H1 (cell line): ENCODE results near the gene PANX2. TPM values are rescaled to one million over a fixed set of nuclear protein-coding genes. Genes with fewer than 3 reads are reported as not detected.
A peak's percentile ranks its signal among the peaks of the same experiment; 100 is the strongest.

Experiments
- CTCF ChIA-PET: fragments of 300-600 bp; sonication (Branson Sonifier 250); formaldehyde crosslinking; loops from one replicate; lab custom pipeline; 2021; ENCODE audit not compliant: partially characterized antibody; lab: Charles Lee
- POLR2A ChIA-PET: fragments of 300-600 bp; sonication (Branson Sonifier 250); formaldehyde crosslinking; loops from one replicate; lab custom pipeline; 2021; ENCODE audit warnings: inconsistent platforms; ENCODE audit not compliant: partially characterized antibody; lab: Charles Lee
- DNase-seq, 2 experiments: peaks; one replicate each; pipeline versions ENCODE4 v3.0.0 to v3.0.0-alpha.2; 2010 to 2022; ENCODE audit warnings: low spot score in 2 of 2, low read depth in 1 of 2, mixed read lengths in 1 of 2
- FAIRE-seq: peaks from 2 replicates; lab custom pipeline; 2011; peaks lifted over from hg19 to GRCh38; lab: Jason Lieb, UNC
- H2AFZ ChIP-seq: 2 replicates; pipeline ENCODE4 v1.8.1; 2012; ENCODE audit warnings: low read length, inconsistent platforms
- H2AK5ac ChIP-seq: 2 replicates; pipeline ENCODE4 v1.6.1; 2013; ENCODE audit warnings: low read depth, low read length
- H2BK120ac ChIP-seq: replicated peaks from 2 replicates; pipeline ENCODE3; 2013; ENCODE audit warnings: low read depth, low read length, inconsistent platforms
- H2BK12ac ChIP-seq: 2 replicates; pipeline ENCODE4 v1.6.1; 2013; ENCODE audit warnings: low read depth, low read length
- H2BK15ac ChIP-seq: 2 replicates; pipeline ENCODE4 v1.6.1; 2013; ENCODE audit warnings: low read length
- H2BK20ac ChIP-seq: 2 replicates; pipeline ENCODE4 v1.6.1; 2013; ENCODE audit warnings: low read length
- H2BK5ac ChIP-seq: 2 replicates; pipeline ENCODE4 v1.6.1; 2013; ENCODE audit warnings: low read depth, low read length
- H3K14ac ChIP-seq: 2 replicates; pipeline ENCODE4 v1.6.1; 2013; ENCODE audit warnings: inconsistent platforms; ENCODE audit not compliant: insufficient read length
- H3K18ac ChIP-seq: 2 replicates; pipeline ENCODE4 v1.6.1; 2013; ENCODE audit warnings: low read length; ENCODE audit errors: extremely low read depth
- H3K23ac ChIP-seq: 2 replicates; pipeline ENCODE4 v1.6.1; 2013; ENCODE audit warnings: inconsistent platforms; ENCODE audit not compliant: insufficient read length
- H3K23me2 ChIP-seq: 2 replicates; pipeline ENCODE4 v1.6.1; 2013; ENCODE audit warnings: low read depth, low read length
- H3K27ac ChIP-seq: 2 replicates; pipeline ENCODE4 v1.6.1; 2011; ENCODE audit warnings: low read depth, low read length, inconsistent platforms
- H3K27me3 ChIP-seq, 4 experiments: replicated peaks in 1 of 4; 1 replicate in 1 of 4; 2 replicates in 3 of 4; pipeline versions ENCODE4 v1.6.1 to v1.8.1; 2011 to 2013; ENCODE audit warnings: low read length in 3 of 4, mild to moderate bottlenecking in 3 of 4, inconsistent platforms in 2 of 4, mixed read lengths in 2 of 4, moderate library complexity in 1 of 4; ENCODE audit not compliant: control insufficient read depth in 3 of 4, insufficient read depth in 3 of 4; ENCODE audit errors: extremely low read depth in 1 of 4
- H3K36me3 ChIP-seq, 4 experiments: 2 replicates each; pipeline versions ENCODE4 v1.6.1 to v1.8.1; 2011 to 2013; ENCODE audit warnings: mild to moderate bottlenecking in 4 of 4, low read length in 3 of 4, moderate library complexity in 2 of 4, control low read depth in 1 of 4, inconsistent platforms in 1 of 4; ENCODE audit not compliant: insufficient read depth in 4 of 4, control insufficient read depth in 2 of 4
- H3K4ac ChIP-seq: replicated peaks from 2 replicates; pipeline ENCODE3; 2013; ENCODE audit warnings: low read length, low read depth, mixed read lengths, inconsistent platforms; ENCODE audit not compliant: insufficient read length
- H3K4me1 ChIP-seq, 4 experiments: replicated peaks in 1 of 4; 1 replicate in 1 of 4; 2 replicates in 3 of 4; pipeline versions ENCODE4 v1.6.1 to v1.8.1; 2011 to 2013; ENCODE audit warnings: low read length in 3 of 4, inconsistent platforms in 2 of 4, mixed read lengths in 1 of 4; ENCODE audit not compliant: insufficient read depth in 4 of 4, control insufficient read depth in 3 of 4
- H3K4me2 ChIP-seq, 2 experiments: 2 replicates each; pipeline versions ENCODE4 v1.6.1 to v1.8.1; 2011 to 2013; ENCODE audit warnings: low read depth in 2 of 2, low read length in 2 of 2, control low read depth in 1 of 2, inconsistent platforms in 1 of 2, mild to moderate bottlenecking in 1 of 2; ENCODE audit not compliant: insufficient read depth in 1 of 2
- H3K4me3 ChIP-seq, 4 experiments: fragments of 200-600, 300-600 bp in 1 of 4; sonication (generic), shearing (Covaris generic), sonication (Bioruptor Twin) in 1 of 4; 2 replicates each; pipeline versions ENCODE4 v1.5.1 to v1.8.1; 2011 to 2016; ENCODE audit warnings: low read length in 4 of 4, low read depth in 3 of 4, control low read depth in 2 of 4, inconsistent platforms in 2 of 4, mild to moderate bottlenecking in 2 of 4, mixed read lengths in 1 of 4, moderate library complexity in 1 of 4; ENCODE audit not compliant: insufficient read depth in 2 of 4; ENCODE audit errors: extremely low read depth in 1 of 4
- H3K56ac ChIP-seq: replicated peaks from 2 replicates; pipeline ENCODE3; 2013; ENCODE audit warnings: low read depth, mild to moderate bottlenecking, mixed read lengths, low read length, inconsistent platforms; ENCODE audit not compliant: insufficient read length
- H3K79me1 ChIP-seq: 2 replicates; pipeline ENCODE4 v1.6.1; 2013; ENCODE audit warnings: low read depth, low read length, control low read depth
- H3K79me2 ChIP-seq, 2 experiments: 2 replicates each; pipeline versions ENCODE4 v1.6.1 to v1.8.1; 2012 to 2013; ENCODE audit warnings: low read length in 2 of 2, mild to moderate bottlenecking in 2 of 2, inconsistent platforms in 1 of 2; ENCODE audit not compliant: insufficient read depth in 2 of 2, control insufficient read depth in 1 of 2
- H3K9ac ChIP-seq, 4 experiments: replicated peaks in 1 of 4; 1 replicate in 1 of 4; 2 replicates in 3 of 4; pipeline versions ENCODE4 v1.6.1 to v1.8.1; 2011 to 2013; ENCODE audit warnings: low read depth in 3 of 4, low read length in 3 of 4, control low read depth in 2 of 4, mild to moderate bottlenecking in 2 of 4, moderate library complexity in 2 of 4, inconsistent platforms in 1 of 4; ENCODE audit errors: extremely low read depth in 1 of 4
- H3K9me3 ChIP-seq, 2 experiments: 2 replicates each; pipeline versions ENCODE4 v1.6.1 to v1.8.1; 2012 to 2013; ENCODE audit warnings: mild to moderate bottlenecking in 2 of 2, moderate library complexity in 2 of 2, control low read depth in 1 of 2, inconsistent platforms in 1 of 2, low read depth in 1 of 2, low read length in 1 of 2, mixed read lengths in 1 of 2; ENCODE audit not compliant: insufficient read depth in 2 of 2
- H4K20me1 ChIP-seq, 2 experiments: replicated peaks in 1 of 2; 2 replicates each; pipeline versions ENCODE3 to v1.8.1; 2011 to 2013; ENCODE audit warnings: inconsistent platforms in 2 of 2, low read length in 2 of 2, mild to moderate bottlenecking in 1 of 2; ENCODE audit not compliant: insufficient read depth in 2 of 2, control insufficient read depth in 1 of 2
- H4K5ac ChIP-seq: 2 replicates; pipeline ENCODE4 v1.6.1; 2013; ENCODE audit warnings: low read length, low read depth, mixed read lengths, inconsistent platforms; ENCODE audit not compliant: insufficient read length
- H4K8ac ChIP-seq: 2 replicates; pipeline ENCODE4 v1.8.0; 2013; ENCODE audit warnings: mild to moderate bottlenecking, moderate library complexity, low read length, inconsistent platforms; ENCODE audit not compliant: insufficient read depth; ENCODE audit errors: extremely low read depth
- H4K91ac ChIP-seq: replicated peaks from 2 replicates; pipeline ENCODE3; 2013; ENCODE audit warnings: low read length, mixed read lengths, inconsistent platforms; ENCODE audit not compliant: insufficient read length
- HDAC6 ChIP-seq: IDR thresholded peaks from one replicate; pipeline ENCODE4 v1.7.1; 2012; ENCODE audit warnings: low read depth, mild to moderate bottlenecking, inconsistent platforms, low read length, moderate library complexity
- RAD21 ChIP-seq, 2 experiments: IDR thresholded peaks in 1 of 2; conservative IDR thresholded peaks in 1 of 2; 2 replicates each; pipeline ENCODE4 v1.6.1; 2011; ENCODE audit warnings: low read depth in 2 of 2, low read length in 2 of 2, improper control_type of control experiment in 1 of 2, inconsistent platforms in 1 of 2, mild to moderate bottlenecking in 1 of 2, moderate library complexity in 1 of 2
- RNF2 ChIP-seq: fragments of 200-900, 300-1000 bp; sonication (generic); IDR thresholded peaks from 2 replicates; pipeline ENCODE4 v1.7.1; 2016; ENCODE audit warnings: borderline replicate concordance, low read depth, mild to moderate bottlenecking, antibody characterized with exemption, low read length; ENCODE audit not compliant: poor library complexity, severe bottlenecking; ENCODE audit errors: missing control alignments
- TEAD4 ChIP-seq: IDR thresholded peaks from 2 replicates; pipeline ENCODE4 v1.6.1; 2012; ENCODE audit warnings: low read depth, low read length, inconsistent platforms, mixed read lengths
- WGBS, 2 experiments: shearing (Covaris generic) in 1 of 2; methylation state at CpG; one replicate each; pipeline versions ENCODE4 v1.1.6 to v1.1.7; 2013 to 2015; ENCODE audit warnings: low lambda C conversion rate in 2 of 2, mixed read lengths in 2 of 2, inconsistent platforms in 1 of 2, low coverage in 1 of 2, missing lambda C conversion rate in 1 of 2; ENCODE audit not compliant: insufficient replicate concordance in 2 of 2, insufficient coverage in 1 of 2, insufficient read length in 1 of 2; ENCODE audit errors: extremely low coverage in 1 of 2, missing lambda C conversion rate in 1 of 2; 5-methylcytosine and 5-hydroxymethylcytosine counted together
- polyA plus RNA-seq, 7 experiments: library from polyadenylated mRNA; depleted of rRNA in 3 of 7; stranded (reverse) in 5 of 7; unstranded in 2 of 7; fragments of >200 nt in 5 of 7; fragments of 200-250 nt in 2 of 7; gene quantifications; 1 replicate in 5 of 7; 2 replicates in 1 of 7; 4 replicates in 1 of 7; pipeline versions ENCODE4 v1.2.1 to v1.2.3, GENCODE V29; 2011 to 2013; ENCODE audit warnings: missing spikeins in 2 of 7, mixed read lengths in 2 of 7
- total RNA-seq: library from RNA; stranded (reverse); fragmentation: NEBNext Ultra II Directional; extraction: Animal tissue kit (Norgen Biotek cat#: 25700); gene quantifications from 2 replicates; pipeline ENCODE4 v1.2.1, GENCODE V29; 2021

PANX2 gene
- total and polyA plus RNA-seq, 2 of the 8 experiments (the other 6 are each of a cell fraction or from before 2014, with no cell fraction given): 3.5 to 5.0 TPM

DNA sequence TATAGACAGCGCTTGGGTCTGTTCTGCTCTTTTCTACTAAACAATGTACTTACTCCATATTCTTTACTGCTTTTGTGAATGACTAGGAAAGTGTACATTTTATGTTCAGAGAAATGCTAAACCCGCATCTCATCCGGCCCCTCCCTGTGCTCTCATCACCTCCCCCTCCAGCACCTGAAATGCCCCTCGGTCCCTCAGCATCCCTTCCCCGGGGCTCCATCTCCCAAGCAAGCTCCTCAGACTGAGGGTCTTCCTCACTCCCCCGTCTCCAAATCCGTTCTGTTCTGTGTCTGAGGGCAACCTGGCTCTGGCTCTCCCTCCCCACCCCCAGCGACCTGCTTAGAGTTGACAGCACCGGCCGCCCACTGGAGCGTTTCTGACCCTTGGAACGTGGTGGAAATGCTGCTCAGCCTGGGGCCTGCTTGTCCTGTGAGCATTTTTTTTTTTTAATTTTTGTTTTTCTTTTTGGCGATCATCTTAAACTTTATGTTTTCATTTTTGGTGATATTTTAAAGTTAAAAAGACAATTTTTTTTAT, 31.7 kb downstream of the PANX2 start:
- no peak for DNase-seq
- no peak overlapping the region for H2BK120ac ChIP-seq
- peaks cover 13% of the 10 kb centered on the region; the same call in 1 of the 2 replicates for H3K23me2 ChIP-seq
- H4K8ac ChIP-seq: 0 out of 2 replicates have a peak overlapping the region, but pooled peaks have one; percentile 63
- H4K5ac ChIP-seq: no peak overlapping the region
- no peak overlapping the region for H3K4ac ChIP-seq
- TF ChIP-seq TEAD4 (no peak), RAD21 (IDR thresholded peaks at IDR 0.05 in 1 of 2, conservative IDR thresholded peaks at IDR 0.05 in 1 of 2; ENCODE audit: low read depth in 2 of 2, low read length in 2 of 2) (no peak), HDAC6 (no peak), RNF2 (no peak)
- TF ChIP-seq, all 59 proteins: peak for 0
- Histone ChIP-seq H3K4me2 (peak overlapping the region; percentile 84 to 98), H2BK20ac (no peak overlapping the region), H3K36me3 (peaks cover 0 to 19% (median 10%) of the 10 kb centered on the region in 4 experiments; a peak in 5 of 8 replicates), H3K18ac (no peak overlapping the region), H3K79me2 (peaks cover 0 to 13% of the 10 kb centered on the region in 2 experiments; a peak in 1 of 4 replicates), H3K27ac (no peak overlapping the region), H3K9ac (peak overlapping the region in 2 of 4 experiments; percentile 34 to 48; a peak in 3 of 7 replicates), H4K20me1 (peaks cover 4 to 24% of the 10 kb centered on the region in 2 experiments), H4K91ac (no peak overlapping the region), H3K4me3 (peak overlapping the region; percentile 41 to 69 (median 62)), H3K79me1 (peaks cover 2% of the 10 kb centered on the region; the same call in 1 of the 2 replicates), H3K4me1 (peaks cover 0 to 8% (median 6%) of the 10 kb centered on the region in 4 experiments; a peak in 6 of 7 replicates), H2BK12ac (no peak overlapping the region), H3K14ac (no peak overlapping the region), H3K23ac (no peak overlapping the region), H2BK5ac (no peak overlapping the region), H2AFZ (no peak overlapping the region), H2AK5ac (no peak overlapping the region), H3K9me3 (no peaks in the 10 kb centered on the region), H2BK15ac (no peak overlapping the region), H3K27me3 (no peaks in the 10 kb centered on the region), H3K56ac (no peak overlapping the region)
- FAIRE-seq: no peak
- WGBS, 2 experiments: 82% methylated on average over 13 of the region's 13 CpGs; no CpG with 5 or more reads in 1 of the 2 experiments
- ChIA-PET POLR2A (interaction anchor here (0.9 to 1.5 kb wide), 3 partner anchors 9 to 52 kb away, joined by 3 to 5 read pairs (median 4); partner anchors contain the start of gene TUBGCP6), CTCF (interaction anchor here (1.5 kb wide), 1 partner anchor 12 kb away, joined by 6 read pairs; no protein-coding TSS in a partner anchor)
